HG02884 (cell line): ENCODE measurements around the gene MLST8.
"Not testable (repeated sequence)": the region's sequence is repeated elsewhere in the genome, so short reads cannot be mapped to it uniquely, and the experiment has no call there.

ENCODE experiments used
- ATAC-seq: cut with Tn5 transposase; IDR thresholded peaks from one replicate; pipeline ENCODE4 v1.9.1; 2021; ENCODE audit warnings: mild to moderate bottlenecking, moderate library complexity; ENCODE audit not compliant: unreplicated experiment

MLST8 gene

DNA sequence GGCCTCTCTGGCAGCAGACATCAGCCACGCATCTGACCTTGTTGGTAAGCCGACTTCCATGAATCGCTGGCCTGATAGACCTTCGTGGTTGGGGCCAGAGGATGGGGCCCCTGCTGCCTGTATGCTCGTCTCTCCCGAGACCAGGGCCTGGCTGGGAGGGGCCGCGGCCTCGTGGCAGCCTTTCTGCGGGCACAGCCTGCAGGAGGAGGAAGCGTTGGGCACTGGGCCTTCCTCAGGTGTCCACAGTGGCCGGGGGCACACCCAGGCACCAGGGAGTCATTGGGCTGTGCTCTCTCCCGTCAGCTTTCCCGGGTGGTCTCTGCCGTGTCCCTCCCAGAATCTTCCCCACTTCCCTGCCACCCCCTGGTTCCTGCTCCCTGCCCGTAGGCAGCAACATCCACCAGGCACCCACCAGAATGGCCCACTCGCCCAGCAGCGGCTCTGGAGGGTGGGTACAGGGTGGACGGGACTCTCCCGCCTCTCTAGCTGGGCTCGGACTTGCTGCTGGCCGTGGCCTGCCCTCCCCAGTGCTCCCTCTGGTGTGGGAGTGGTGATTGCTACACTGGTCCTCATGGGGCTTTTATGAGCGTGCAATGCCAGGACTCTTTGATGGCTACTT, 24.5 kb downstream of the MLST8 start:
- no peak for ATAC-seq

DNA sequence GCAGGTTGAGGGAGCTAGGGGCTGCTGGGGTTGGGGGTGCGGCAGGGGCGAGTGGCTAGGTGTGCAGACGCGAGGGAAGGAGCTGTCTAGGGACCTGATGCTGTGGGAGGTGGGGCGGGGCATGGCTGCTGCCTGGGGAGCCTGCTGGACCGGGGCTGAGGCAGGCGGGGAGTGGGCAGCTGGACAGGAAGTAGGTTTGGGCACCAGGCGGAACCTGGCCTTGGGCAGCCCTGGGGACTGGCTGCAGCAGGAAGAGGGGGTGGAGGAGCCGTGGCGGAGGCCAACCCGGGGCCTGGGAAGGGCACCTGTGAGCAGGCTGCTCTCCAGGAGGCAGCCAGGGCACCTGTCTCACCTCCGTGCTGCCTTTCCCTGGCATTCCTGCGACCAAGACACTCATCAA, 25.1 kb downstream of the MLST8 start:
- no peak for ATAC-seq

DNA sequence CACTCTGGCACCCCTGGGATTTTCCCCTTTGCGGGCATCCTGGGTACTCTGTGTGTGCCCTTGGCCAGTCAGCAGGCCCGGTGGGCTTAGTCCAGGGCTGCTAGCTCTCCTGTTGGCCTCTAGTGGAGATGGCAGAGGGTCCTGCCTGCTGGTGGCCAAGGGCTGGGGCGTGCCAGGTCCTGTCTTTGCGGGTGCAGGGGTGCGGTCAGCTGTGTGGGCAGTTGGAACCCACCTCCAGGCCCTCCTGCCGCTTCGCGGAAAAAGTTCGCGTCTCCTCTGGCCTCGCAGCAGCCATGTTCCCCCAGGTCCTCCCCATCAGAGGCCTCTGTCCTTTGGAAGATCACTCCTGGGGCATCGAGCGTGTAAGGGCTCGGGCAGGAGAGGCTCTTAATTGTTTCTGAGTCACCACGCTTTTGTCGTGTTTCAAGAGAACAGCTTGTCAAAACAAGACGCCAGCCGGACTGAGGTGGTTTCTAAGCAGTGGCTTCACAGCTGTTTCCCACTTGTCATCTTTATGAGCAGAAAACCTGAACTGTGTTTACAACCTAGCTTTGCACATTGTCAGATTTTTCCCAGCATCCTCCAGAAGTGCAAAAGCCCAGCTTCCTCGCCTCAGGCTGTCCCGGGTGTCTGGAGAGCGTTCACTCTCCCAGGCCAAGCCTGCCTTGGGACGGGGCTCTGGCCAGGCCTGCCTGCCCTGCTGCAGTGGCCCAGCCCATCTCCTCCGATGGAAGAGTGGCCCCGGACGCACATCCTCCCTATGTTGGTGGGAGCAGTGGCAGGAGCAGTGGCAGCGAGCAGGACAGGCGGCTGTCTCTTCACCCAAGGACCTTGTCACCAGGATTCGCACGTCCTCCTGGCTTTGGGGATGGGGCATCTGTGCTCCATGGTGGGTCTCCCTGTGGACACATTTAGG, 26.0 kb downstream of the MLST8 start:
- ATAC-seq: no peak

DNA sequence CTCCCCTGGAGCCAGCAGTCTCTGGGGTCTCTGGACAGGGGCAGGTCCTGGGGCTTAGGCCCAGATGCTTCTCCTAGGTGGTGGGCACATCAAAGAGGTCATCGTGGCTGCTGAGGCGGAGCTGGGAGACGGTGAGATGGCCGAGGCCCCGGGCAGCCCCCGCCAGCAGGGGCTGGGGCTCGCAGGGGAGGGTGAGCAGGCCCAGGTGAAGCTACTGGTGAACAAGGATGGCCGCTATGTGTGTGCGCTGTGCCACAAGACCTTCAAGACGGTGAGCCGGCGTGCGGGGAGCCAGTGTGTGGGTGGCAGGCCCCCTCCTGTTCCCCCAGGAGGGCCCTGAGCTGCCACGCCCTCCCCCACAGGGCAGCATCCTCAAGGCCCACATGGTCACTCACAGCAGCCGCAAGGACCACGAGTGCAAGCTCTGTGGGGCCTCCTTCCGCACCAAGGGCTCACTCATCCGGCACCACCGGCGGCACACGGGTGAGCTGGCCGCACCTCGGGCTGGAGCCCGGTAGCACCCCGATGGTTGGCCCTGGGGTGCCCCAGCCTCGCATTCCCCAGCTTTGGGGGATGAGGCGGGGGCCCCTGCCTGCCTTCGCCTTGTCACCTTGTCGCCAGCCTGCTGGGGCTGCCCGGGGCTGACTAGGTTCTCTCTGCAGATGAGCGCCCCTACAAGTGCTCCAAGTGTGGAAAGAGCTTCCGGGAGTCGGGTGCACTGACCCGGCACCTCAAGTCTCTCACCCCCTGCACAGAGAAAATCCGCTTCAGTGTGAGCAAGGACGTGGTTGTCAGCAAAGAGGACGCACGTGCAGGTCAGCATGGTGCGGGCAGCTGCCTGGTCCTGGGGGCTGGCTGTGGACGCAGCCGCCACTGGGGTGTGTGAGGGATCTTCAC, 27.1 kb downstream of the MLST8 start:
- ATAC-seq: no peak

DNA sequence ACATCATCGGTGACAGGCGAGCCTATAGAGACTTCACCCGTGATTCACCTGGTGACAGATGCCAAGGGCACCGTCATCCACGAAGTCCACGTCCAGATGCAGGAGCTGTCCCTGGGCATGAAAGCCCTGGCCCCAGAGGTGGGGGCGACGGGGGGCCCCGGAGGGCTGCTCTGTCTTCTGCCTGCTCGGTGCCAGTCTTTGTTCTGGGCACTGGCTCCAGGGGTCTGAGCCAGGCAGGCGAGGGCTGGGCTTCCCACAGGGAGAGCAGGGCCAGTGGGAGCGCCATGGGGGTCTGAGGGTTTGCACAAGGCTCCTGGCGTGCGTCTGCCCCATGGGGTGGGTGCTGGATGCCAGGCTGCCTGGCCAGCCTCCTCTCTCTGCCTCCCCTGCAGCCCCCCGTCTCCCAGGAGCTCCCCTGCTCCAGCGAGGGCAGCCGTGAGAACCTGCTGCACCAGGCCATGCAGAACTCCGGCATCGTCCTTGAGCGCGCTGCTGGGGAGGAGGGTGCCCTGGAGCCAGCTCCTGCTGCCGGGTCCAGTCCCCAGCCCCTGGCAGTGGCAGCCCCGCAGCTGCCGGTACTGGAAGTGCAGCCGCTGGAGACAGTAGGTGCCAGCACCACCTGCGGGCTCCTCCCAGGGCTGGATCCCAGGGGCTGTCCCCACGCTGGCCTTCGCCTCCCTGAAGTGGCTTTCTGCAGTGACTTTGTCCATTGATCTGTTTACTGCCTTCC, 28.0 kb downstream of the MLST8 start:
- no peak for ATAC-seq

DNA sequence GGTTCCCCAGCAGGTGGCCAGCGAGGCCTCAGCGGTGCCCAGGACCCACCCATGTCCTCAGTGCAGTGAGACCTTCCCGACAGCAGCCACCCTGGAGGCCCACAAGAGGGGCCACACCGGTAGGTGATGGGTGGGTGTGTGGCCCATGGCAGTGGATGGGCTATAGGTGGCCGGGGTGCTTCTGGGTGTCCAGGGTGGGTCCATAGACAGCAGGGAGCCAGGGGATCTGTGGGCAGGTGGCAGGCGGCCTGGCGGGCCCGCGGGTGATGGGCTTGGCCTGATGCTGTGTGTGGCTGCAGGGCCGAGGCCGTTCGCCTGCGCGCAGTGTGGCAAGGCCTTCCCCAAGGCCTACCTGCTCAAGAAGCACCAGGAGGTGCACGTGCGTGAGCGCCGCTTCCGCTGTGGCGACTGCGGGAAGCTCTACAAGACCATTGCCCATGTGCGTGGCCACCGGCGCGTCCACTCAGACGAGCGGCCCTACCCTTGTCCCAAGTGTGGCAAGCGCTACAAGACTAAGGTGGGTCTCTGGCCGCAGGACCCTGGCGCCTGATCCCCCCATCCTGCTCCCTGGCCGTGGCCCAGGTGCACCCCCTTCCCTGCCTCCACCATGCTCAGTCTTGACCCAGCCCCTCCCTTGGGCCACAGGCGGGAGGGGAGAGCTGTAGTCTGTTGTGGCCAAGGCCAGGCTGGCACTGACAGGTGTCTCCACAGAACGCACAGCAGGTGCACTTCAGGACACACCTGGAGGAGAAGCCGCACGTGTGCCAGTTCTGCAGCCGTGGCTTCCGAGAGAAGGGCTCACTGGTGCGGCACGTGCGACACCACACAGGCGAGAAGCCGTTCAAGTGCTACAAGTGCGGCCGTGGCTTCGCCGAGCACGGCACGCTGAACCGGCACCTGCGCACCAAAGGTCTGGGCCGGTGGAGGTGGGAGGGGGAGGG, 28.9 kb downstream of the MLST8 start:
- ATAC-seq: no peak

DNA sequence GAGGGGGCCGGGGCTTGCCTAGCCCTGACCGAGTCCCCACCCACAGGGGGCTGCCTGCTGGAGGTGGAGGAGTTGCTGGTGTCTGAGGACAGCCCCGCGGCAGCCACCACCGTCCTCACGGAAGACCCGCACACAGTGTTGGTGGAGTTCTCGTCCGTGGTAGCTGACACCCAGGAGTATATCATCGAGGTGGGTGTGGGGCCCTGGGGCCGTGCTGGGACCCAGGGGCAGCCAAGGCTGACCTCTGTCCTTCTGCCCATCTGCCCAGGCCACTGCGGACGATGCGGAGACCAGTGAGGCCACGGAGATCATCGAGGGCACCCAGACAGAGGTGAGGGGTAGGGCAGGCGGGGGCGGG, 29.5 kb downstream of the MLST8 start:
- ATAC-seq: no peak

DNA sequence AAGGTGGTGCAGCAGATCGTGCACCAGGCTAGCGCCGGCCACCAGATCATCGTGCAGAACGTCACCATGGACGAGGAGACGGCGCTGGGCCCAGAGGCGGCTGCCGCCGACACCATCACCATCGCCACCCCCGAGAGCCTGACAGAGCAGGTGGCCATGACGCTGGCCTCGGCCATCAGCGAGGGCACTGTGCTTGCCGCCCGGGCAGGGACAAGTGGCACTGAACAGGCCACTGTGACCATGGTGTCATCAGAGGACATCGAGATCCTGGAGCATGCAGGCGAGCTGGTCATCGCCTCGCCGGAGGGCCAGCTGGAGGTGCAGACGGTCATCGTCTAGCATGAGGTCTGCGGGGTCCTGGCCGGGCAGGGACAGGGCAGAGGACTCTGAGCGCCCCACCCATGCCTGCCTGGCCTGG, 30.0 kb downstream of the MLST8 start:
- no peak for ATAC-seq

DNA sequence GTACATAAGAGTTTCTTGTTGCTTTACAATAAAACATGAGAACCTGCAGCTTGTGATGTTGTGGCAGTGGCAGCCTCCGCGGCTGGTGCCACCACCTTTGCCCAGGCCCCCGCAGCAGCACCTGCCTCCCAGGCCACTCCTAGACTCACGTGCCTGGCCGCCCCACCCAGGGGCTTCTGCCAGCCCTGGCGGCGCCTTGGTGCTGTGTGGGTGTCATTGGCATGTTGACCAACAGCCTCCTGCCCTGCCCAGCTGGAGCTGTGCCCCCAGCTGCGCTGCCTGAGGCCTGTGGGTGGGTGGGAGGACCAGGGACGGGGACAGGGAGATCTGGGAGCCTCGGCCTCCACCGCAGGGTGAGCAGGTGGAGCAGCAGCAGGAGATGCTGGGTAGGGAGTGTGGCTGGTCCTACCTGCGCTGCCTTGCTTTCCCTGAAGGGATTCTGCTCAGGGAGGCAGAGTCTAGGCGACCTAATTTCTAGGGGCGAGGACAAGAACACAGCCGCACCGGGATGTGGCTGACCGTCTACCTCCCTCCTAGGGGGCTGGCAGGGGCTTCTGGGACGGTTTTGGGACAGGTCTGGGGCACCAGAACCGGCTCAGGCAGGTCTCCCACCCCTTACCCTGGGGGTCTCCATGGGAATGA, 30.6 kb downstream of the MLST8 start:
- no peak for ATAC-seq

DNA sequence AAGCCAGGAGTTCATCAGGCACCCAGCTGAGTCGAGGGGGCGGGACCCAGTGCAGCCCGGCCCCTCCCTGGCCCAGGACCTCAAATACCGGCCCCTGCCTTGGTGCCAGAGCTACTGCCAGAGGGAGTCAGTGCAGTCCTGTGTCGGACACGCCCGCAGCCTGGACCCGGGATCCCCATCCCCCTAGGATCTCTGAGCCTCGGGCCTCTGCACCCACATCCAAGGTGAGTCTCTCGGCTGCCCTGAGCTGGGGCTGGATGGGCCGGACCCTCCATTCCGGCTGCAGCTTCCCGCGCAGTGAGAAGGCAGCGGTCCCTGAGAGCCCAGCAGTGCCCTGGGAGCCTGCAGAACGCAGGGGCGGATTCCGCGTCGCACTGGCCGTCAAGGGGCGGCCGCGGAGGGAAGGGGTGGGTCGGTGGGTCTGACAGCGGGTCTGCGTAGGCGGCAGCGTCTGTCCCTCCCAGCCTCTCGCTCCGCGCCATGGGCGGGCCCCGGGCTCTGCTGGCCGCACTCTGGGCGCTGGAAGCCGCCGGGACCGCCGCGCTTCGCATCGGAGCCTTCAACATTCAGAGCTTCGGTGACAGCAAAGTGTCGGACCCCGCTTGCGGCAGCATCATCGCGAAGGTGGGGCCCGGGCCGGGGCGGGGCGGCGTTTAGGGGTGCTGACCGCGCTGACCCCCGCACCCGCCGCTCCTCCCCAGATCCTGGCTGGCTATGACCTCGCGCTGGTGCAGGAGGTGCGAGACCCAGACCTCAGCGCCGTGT, 31.3 kb downstream of the MLST8 start, which contains the start of gene DNASE1L2:
Gene DNASE1L2, plus strand, starts transcription at position 108 of the 765 bp plus-strand sequence. Its CDS starts 373 bp downstream, at position 481.
- ATAC-seq: no peak

DNA sequence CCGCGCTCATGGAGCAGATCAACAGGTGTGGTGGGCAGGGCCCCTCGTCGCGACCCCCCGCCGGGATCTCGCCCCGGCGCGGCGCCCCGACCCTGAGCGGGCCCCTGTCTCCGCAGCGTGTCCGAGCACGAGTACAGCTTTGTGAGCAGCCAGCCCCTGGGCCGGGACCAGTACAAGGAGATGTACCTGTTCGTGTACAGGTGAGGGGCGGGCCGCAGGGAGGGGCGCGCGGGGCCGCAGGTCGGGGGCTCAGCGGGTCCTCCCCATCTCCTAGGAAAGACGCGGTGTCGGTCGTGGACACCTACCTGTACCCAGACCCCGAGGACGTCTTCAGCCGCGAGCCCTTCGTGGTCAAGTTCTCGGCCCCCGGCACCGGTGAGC, 31.8 kb downstream of the MLST8 start:
- ATAC-seq: no peak

DNA sequence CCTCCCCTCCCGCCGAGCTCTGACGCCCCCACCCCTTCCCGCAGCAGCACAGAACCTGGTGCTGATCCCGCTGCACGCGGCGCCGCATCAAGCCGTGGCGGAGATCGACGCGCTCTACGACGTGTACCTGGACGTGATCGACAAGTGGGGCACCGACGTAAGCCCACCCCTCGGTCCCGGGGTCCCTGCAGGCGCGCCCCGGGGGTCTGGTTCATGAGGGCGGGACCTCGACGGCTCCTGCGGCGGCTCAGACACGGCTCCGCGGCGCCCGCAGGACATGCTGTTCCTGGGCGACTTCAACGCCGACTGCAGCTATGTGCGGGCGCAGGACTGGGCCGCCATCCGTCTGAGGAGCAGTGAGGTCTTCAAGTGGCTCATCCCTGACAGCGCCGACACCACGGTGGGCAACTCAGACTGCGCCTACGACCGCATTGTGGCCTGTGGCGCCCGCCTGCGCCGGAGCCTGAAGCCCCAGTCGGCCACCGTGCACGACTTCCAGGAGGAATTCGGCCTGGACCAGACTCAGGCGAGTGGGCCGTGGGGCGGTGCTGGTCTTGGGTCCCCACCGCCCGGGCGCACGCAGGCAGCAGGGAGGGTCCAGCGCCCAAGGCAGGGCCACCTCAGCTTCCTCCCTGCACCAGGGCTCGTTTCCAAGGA, 32.4 kb downstream of the MLST8 start:
- ATAC-seq: no peak

DNA sequence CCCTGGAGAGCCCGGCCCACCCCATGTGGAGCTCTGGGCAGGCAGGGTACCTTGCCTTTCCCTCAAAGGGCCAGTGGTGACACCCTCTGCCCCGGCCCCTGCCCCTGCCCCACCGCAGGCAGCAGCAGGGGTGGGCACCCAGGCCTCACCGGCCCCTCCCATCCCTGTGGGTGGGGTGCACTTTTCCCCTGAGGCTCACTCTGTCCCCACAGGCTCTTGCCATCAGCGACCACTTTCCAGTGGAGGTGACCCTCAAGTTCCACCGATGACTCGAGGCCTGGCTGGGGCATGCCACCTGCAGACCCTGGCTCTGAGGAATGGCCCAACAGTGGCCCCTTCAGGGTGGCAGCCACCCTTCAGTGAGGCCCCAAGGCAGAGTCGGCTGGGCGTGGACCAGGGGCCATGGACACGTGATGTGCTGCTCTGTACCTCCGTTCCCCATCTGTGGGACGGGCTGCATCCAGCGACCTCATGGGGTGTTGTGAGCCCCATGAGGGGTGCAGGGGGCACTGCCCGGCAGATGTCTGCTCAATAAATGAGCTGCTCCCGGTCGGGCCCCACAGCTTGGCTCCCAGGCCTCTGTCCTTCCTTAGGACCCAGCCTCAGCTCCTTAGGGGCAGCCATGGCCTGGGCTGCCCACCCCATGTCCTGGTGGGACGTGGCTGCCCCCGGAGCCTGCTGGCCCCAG, 33.0 kb downstream of the MLST8 start:
- no peak for ATAC-seq

DNA sequence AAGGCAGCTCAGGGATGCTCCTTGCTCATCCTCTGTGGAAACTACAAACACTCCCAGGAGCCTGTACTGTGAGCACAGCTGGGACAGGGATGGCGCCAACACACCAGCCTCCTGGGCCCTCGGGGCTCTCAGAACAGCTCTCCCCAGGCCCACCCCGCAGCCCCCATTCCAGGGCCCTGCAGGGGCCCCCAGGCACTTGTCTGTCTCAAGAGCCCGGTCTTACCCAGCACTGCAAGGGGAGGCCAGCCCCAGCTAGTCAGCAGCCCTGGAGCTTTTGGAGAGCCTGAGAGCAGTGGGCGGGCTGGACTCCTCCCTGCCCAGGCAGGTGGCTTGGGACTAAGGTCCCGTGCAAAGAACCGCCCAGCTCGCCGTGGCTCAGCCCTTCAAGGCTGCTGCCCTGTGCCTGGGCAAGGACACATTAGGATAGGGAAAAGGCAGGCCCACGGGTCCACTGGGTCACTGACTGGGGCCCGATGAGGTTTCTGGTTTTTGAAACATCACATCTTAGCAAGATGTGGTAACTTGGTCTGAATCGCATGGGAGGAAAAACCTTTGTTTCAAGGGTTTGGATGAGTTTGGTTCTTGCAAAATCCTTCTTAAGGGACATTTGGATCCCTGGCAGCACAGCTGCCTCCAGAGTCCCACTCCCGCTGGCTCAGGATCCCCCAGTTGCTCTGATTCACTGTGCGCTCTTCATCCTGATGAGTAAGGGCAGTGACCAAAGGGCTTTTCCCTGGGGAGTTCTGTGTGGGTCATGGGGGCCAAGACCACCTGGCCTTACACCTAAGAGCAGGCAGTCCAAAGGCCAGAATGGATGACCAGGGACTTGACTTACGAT, 33.8 kb downstream of the MLST8 start:
- no peak for ATAC-seq

DNA sequence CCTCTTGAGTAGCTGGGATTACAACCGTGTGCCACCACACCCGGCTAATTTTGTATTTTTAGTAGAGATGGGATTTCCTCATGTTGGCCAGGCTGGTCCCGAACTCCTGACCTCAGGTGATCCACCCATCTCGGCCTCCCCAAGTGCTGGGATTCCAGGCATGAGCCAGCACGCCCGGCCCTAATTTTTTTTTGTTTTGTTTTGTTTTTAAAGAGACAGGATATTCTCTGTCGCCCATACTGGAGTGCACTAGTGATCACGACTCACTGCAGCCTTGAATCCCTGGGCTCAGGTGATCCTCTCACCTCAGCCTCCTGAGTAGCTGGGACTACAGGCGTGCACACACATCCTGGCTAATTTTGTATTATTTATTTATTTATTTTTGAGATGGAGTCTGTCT, 35.1 kb downstream of the MLST8 start:
- not testable (repeated sequence) for ATAC-seq

DNA sequence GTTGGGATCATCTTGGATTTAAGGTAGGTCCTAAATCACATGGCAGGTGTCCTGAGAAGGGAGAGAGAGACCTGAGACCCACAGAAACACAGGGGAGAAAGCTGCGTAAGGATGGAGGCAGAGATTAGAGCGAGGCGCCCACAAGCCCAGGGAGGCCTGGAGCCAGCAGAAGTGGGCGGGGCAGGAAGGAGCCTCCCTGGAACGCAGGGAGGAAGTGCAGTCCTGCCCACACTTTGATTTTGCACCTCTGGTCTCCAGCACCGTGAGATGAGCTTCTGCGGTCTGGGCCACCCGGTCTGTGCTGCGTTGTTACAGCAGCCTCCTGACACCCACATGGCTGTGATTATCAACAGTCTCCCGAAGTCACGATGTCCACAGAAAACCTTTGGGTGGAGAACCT, 37.3 kb downstream of the MLST8 start:
- ATAC-seq: no peak
